Jurkat, Clone E6-1 (cell line): ENCODE results near the gene EMX1.

ENCODE experiments used
- DNase-seq: peaks from one replicate; pipeline ENCODE4 v3.0.0-alpha.2; 2011; ENCODE audit warnings: low read depth, low spot score
- H3K4me3 ChIP-seq: 2 replicates; pipeline ENCODE4 v1.5.1; 2011; ENCODE audit warnings: mild to moderate bottlenecking, low read length, control low read depth, moderate library complexity

EMX1 gene

DNA sequence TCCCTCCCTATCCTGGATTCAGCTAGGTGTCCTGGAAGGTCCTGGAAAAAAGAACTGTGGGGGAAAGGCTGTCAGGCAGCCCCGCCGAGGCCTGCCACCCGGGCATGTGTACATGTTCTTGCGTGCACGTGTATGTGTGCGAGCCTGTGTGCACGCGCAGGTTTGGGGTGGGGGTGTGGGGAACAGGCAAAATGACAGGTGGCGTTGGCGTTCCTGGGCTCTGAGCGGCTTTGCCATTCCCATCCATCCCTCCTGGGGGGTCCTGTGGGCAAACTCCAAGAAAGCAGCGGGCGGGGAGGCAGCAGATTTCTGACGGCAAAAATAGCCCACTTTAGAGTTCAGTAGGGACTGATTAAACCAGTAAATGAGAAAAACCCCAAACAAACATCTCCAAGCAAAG, 35.6 kb downstream of the EMX1 start:
- H3K4me3 ChIP-seq, result no peak overlapping the region
- DNase-seq, result no peak

DNA sequence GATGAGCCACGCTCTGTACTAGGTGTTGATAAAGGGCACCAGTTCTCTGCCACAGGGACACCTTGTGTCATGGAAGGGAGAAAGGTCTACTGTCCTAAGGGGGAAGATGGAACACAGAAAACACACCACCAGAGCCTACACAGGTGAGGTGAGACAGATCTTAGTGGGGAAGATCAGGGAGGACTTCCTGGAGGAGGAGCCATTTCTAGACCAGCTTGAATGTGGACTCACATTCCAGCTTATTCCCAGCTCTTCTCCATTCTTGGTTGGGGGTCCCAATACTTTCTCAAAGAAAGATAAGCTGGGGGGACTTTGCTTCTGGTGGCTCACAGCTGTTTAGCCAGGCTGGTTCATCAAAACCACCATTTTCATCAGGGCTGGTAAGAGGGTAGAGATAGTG, 36.2 kb downstream of the EMX1 start:
- H3K4me3 ChIP-seq, result peak overlapping the region; percentile 48
- DNase-seq, result no peak

DNA sequence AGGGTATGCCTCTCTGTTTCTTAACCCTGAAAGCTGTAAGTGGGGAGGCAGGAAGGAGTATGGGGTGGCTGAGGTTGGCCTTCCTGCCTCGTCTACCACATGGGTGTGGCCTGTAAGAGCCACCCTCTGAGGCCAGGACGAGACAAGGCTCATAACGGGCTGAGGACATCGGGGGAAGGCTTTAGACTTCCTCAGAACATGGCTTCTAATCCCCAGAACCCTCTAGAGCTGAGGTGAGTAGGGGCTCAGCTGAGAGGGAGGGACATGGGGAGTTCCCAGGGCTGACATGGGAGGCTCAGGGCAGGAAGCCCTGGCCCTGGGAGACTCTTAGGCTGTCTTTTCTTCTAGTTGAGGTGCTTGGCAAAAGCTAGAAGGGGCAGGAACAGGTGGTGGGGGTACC, 36.7 kb downstream of the EMX1 start:
- DNase-seq, result peak; percentile 63
- peak overlapping the region; percentile 48 for H3K4me3 ChIP-seq

DNA sequence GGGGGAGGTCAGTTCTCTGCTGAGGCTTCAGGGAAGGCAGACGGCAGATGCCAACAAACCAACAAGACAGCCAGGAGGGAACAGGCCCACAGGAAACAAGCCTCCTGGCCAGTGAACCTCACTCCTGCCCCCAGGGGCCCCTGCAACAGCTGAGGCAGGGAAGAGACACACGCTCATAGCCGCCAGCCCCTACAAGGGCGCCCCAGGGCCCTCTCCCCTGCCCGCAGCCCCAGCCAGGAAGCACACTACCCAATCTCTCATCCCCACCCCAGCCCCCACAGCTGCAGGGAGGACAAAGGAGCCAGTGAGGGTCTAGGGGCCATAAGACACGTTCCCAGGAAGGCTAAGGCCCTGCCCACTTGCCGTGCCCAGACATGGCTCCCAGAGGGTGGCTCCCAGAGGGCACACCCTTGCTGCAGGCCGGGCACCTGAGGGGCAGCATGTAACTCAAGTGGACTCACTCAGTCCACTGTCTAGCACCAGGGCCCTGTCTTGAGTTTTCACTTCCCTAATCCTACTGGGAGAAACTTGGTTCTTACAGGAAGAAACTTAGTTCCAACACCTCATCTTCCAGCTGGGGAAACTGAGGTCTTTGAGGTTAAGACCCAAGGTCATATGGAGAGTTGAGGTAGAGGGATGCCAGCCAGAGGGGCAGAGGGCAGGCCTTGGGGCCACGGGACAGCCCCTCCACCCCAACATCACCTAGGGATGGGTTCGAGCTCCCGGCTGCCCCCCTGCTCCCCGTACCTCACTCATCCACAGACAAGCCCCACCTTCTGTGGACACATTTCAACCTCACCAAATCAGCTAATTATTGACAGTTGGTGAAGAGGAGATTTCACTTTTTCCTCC, 37.3 kb downstream of the EMX1 start:
- H3K4me3 ChIP-seq, result peak overlapping the region; percentile 48

DNA sequence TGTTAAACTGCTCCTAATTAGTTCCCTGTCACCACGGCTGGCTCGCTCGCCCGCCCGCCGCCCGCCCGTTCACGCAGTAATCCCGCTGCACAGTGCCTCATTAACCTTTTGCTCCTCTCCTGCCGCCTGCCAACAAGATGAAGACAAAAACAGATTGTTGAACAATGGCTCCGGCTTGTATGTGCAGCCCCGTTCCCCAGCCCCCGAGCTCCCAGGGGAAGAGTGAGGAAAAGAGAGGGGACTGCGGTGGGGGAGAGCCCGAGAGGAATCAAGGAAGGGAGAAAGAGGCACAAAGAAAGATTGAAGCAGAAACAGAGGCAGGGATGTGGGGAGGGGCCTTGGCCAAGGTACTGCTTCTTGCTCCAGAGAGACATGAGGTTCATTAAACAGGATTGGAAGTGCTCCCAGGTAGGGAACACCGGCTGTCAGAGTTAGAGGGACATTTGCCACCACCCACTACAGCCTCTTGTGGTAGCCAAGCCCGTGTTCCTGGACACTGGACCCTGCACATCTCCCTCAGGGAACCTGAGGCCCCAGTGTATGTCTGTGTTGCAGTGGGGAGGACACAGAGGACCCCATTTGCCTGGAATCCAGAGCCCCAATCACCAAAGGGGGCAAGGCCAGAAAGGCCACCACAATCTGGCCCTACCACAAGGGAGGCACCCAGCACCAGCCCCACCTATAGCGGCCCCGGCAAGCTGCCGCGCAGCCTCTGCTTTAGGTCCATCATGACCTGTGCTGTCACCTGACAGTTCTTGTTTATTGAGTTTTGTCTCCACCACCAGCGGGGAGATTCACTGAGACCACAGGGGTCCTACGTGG, 38.1 kb downstream of the EMX1 start:
- no peak overlapping the region for H3K4me3 ChIP-seq
- no peak for DNase-seq

More for the DNA sequence above, 37.3 kb downstream of the EMX1 start:
- DNase-seq, result no peak

DNA sequence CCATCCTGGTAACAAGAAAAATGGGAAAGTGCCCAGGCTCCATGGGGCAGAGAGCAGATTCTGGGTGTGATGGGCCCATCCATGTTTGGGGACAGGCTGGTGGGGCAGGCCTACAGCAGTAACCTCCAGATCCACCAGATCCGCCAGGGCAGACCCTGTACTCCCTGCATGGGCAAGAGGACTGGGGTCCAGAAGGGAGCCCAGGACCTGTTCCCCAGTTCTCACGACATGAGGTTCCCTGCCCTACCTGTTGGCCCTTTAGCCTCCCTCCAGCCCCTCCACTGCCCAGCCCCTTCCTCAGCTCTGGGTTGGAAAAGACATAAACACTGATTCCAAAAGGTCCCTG, 38.7 kb downstream of the EMX1 start:
- no peak overlapping the region for H3K4me3 ChIP-seq
- no peak for DNase-seq

DNA sequence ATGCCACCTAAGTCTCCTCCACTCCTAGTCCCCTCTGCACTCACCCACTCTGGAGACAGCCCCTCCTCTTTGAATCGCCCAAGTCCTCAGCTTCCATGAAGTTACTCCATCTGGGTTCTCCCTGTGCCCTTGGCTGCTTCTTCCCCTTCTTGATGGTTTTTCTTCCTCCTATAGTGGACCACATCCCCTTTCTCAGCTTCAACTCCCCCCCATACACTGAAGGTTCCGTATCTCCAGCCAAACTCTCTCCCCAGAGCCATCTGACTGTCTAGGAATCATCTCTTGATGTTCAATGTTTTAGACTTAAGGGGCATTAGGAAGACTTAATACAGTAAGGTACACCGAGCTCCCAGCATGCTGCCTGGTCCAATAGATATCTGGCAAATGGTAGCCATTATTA, 39.6 kb downstream of the EMX1 start:
- DNase-seq, result no peak
- H3K4me3 ChIP-seq, result no peak overlapping the region

DNA sequence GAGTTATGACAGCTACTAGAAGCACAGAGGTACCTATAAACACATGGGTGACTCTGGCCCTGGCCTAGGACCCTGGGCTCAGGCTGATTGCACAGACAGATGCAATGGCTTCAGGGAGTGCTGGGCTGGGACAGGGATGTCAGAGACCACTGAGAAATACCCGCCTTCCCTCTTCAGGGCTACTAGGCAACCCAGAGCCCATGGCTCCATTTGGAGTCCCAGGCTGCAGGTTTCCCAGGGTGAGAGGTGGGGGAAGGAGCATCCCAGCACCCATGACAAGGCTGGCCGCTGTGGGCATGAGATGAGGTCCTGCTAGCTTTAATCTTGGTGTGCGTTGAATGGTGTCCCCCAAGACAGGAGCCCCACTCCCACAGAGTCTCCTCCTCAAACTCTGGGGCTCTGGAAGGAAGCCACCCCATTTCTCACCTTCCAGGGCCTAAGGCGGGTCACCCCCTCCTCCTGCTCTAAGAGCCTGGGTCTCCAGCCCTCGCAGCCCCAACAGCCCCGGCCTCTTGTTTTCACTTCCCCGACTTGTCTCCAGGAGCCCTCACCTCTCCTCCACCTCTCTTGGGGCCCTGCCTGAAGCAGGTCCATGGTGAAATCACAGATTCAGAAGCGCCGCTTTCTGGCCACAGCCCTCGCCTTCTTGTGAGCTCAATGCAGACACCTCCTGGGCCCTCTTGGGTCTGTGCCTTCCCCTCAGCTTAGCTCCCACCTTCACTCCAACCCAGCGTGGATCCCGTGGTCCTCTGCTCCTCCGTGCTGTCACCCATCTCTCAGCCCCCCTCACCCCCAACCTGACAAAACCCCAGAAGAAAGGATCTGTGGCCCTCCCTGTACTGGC, 41.4 kb downstream of the EMX1 start:
- H3K4me3 ChIP-seq, result no peak overlapping the region

DNA sequence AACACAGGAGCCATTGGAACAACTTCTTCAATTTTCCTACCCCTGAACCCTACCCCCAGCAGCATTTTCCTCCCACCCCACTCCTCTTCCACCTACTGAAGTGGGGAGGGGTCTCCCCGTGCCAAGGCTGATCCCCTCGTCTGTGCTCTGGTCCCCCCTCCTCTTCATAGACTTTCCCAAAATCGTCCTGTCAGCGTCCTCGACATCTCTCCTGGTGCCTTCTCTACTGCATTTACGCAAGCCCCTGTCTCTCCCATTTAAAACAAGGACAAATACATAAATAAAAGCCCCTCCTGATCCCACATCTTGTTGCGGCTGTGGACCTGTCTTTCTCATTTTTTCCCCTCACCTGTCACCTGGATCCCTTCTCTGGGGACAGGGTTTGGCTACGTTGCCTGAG, 42.2 kb downstream of the EMX1 start:
- DNase-seq, result no peak
- no peak overlapping the region for H3K4me3 ChIP-seq

More for the DNA sequence above, 41.4 kb downstream of the EMX1 start:
- DNase-seq, result no peak

DNA sequence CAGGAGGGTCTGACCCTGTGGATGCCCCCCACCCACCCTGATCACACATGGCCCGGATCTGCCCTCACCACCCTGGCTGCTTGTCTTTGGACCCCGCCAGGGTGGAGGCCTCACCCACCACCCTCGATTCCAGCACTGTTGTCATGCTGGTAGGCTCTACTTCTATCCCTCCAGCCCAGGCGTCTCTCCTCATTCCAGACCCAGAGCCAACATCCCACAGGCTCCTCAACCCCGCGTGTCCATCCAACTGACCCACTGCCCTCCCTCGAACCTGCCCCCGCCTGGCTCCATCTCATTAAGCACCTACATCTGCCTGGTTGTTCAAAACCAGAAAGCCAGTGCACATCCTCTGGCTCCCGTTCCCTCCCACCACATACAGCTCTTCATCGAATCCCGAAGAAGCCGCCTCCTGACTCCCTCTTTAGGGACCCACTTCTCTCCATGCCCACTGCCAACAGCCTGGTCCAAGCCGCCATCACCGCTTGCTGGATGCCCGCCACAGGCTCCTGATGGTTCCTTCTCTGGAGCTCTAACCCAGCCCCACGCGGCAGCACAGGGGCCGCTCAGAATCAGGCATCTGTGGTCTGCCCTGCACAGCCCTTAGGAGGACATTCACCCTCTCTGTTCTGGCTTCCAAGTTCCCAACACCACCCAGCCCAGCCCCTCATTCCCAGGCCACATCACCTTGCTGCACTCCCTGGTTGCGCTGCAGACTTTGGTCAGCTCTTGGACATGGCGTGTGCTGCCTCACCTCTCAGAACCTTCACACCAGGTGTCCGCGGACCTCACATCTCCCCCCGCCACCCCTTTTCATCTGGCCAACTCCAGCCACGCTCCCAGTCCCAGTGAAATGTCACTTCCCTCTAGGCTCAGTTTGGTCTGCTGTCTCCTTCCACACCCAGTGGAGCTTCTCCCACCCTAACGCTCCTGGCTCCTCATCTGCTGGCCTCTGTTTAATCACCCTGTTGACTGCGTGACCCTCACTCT, 43.0 kb downstream of the EMX1 start:
- no peak overlapping the region for H3K4me3 ChIP-seq
- DNase-seq, result no peak

DNA sequence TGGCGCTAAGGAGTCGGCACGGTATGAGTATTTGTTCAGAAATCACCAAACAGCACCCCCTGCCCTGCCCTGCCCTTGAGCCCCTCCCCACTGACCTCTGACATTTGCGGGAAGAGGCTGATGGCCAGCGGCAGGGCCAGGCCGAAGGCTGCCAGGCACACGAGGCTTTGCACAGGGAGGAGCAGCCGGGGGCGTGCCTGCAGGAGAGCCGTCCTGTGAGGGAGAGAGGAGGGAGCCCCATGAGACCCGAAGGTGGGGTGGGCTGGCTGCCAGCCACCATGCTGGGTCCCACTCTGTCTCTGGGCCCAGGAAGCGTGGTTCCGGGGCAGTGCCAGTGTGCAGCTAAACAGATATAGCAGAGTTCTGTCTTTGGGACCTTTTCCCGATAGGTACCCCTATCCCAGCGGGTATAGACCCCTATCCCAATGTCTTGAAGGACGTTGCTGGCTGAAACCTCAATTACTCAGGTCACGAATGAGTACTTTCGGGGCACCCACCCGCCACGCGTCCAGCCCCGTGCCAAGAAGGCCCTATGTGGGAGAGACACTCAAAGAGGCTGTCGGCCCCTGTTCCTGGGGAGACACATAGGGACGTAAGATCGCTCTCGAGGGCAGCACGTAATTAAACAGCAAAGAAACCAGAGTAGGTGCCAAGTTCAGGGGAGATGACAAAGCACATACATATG, 43.9 kb downstream of the EMX1 start:
- DNase-seq, result no peak
- H3K4me3 ChIP-seq, result no peak overlapping the region

DNA sequence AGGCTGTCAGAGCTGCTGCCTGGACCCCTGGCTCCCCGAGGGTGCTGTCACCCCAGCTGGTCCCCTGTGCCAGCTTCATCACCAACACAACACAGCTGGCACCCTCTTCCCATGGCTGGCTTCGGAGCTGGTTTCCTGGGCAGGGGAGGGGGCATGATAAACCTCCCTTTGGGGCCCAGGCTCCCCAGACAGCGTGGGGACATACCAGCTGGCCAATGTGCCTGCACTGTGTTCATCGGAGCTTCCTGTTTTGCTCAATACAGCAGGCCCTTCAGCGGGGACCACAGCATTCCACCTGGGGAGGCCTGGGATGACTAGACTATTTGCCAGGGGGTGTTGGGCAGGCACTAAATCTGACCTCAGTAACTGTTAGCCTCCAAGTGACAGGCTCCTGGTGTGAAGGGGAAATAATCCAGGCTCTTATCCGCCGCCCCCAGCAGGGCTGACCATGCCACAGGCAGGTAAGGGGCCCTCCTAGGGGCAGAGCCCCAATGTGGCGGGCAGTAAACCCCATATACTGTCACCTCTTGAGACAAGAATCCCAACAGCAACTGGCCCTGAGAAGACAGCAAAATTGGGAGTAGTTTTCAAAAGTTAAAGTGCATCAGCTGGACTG, 44.6 kb downstream of the EMX1 start:
- no peak for DNase-seq
- no peak overlapping the region for H3K4me3 ChIP-seq

DNA sequence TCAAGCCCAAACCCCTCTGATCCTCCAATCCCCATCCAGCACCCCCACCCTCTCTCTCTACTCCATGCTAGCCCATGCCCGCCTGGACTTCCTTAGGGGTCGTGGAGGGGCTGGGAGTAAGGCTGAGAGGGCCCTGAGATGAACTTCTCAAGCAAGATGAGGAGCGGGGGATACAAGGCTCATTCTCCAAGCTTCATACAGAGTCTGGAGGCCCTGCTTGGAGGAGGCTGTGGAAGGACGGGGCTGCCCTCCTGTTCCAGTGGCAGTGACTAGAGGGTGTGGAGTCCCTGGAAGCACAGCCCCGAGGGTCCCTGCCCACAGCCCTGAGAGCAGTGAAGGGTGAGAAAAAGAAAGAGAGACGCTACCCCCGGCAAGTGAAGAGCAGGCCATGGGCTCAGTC, 45.6 kb downstream of the EMX1 start:
- H3K4me3 ChIP-seq, result no peak overlapping the region
- no peak for DNase-seq

DNA sequence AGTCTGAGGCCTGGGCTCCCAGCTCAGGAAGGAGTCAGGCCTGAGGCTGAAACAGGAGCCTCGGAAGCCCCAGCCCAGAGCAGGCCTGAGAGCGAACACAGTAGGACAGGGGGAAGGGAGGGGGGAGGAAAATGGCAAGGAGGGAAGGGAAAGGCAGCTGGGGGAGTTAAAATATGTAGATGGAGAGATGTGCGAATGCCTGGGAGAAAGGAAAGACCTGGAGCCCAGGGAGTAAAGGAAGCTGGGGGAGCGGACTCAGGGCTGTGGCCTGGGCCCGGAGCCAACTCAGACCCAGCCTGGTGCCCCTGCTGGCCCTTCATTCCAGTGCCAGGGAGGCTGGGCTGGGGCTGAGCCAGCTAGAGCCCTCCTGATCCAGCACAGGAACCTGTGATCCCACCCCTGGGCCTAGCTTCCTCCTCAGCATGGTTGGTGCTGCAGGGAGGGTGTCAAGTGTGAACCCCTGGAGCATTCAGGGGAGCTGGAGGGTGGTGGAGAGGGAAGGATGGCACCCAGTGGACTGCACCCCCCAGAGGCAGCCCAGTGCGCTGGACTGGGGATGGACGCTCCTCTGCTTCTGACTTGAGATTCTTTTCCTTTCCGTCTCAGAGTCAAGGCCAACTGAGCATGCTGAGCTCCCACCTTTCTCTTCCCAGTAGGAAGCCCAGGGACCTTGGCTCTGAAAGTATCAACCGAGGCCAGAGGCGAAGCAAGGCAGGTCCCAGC, 46.3 kb downstream of the EMX1 start:
- H3K4me3 ChIP-seq, result no peak overlapping the region
- DNase-seq, result no peak

DNA sequence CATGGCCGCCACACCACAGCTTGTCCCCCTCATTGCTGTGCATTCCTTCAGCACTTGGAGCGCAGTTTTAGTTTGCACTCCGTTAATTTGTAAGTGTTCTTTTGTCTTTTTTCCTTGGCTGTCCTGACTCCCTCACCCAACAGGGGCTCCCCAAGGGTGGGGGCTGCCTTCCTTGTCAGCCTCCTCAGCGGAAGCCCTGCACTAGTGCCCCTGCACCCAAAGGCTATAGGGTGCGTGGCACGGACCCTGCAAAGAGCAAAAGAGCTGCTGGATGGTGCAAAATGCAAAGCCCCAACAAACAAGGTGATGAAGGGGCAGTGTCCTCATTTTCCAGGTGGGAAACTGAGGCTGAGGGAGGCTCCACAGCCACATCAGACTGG, 46.8 kb downstream of the EMX1 start:
- DNase-seq, result no peak
- no peak overlapping the region for H3K4me3 ChIP-seq

DNA sequence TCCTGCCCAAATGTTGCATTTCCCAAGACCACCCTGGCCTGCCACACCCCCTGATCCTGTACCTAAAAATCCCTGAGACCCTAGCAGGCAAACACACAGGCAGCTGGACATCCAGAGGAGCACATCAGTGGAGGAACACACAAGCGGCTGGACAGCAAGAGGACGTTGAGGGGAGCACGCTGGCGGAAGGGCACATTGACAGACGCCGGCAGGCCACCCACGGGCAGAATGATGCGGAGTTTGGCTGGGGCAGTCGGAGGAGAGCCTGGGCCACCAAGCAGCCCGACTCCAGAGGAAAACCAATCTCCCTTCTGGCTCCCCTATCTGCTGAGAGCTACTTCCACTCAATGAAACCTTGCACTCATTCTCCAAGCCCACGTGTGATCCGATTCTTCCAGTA, 47.7 kb downstream of the EMX1 start:
- H3K4me3 ChIP-seq, result no peak overlapping the region
- no peak for DNase-seq
